Esophagus (tissue), 2 donors: ENCODE results near the gene GPSM3. TPM values are rescaled to one million over a fixed set of nuclear protein-coding genes. Genes with fewer than 3 reads are reported as not detected.

Source experiments
- H3K27ac ChIP-seq, 2 donors: one replicate each; pipeline ENCODE4 v1.5.1; 2013; ENCODE audit warnings: low read depth in 2 of 2, mild to moderate bottlenecking in 2 of 2, inconsistent platforms in 1 of 2, low read length in 1 of 2, moderate library complexity in 1 of 2
- H3K27me3 ChIP-seq, 2 donors: one replicate each; pipeline ENCODE4 v1.6.1; 2013; ENCODE audit warnings: low read length in 2 of 2, control low read depth in 1 of 2, mild to moderate bottlenecking in 1 of 2; ENCODE audit not compliant: insufficient read depth in 2 of 2, control insufficient read depth in 1 of 2
- H3K36me3 ChIP-seq, 2 donors: one replicate each; pipeline ENCODE4 v1.6.1; 2013; ENCODE audit warnings: low read length in 1 of 2; ENCODE audit not compliant: control insufficient read depth in 2 of 2, insufficient read depth in 2 of 2
- H3K4me1 ChIP-seq, 2 donors: one replicate each; pipeline ENCODE4 v1.6.1; 2013; ENCODE audit warnings: low read length in 1 of 2; ENCODE audit not compliant: control insufficient read depth in 2 of 2, insufficient read depth in 2 of 2
- H3K4me3 ChIP-seq, 2 donors: one replicate each; pipeline ENCODE4 v1.5.1; 2013; ENCODE audit warnings: low read length in 2 of 2, mild to moderate bottlenecking in 2 of 2, low read depth in 1 of 2, moderate library complexity in 1 of 2
- H3K9me3 ChIP-seq, 2 donors: one replicate each; pipeline ENCODE4 v1.6.1; 2013; ENCODE audit warnings: mild to moderate bottlenecking in 2 of 2, low read depth in 1 of 2, low read length in 1 of 2, moderate library complexity in 1 of 2; ENCODE audit not compliant: control insufficient read depth in 2 of 2, insufficient read depth in 1 of 2
- WGBS, 2 donors: extraction: QIAGEN DNeasy Blood & Tissue Kit; methylation state at CpG; one replicate each; pipeline ENCODE4 v1.1.7; 2013; 5-methylcytosine and 5-hydroxymethylcytosine counted together
- polyA plus RNA-seq, 2 donors: library from polyadenylated mRNA; stranded (reverse); fragments of 200-250 nt; gene quantifications; one replicate each; pipeline ENCODE4 v1.2.3, GENCODE V29; 2013
- donor health status: healthy with polysubstance abuse.
- donor health status: Bipolar disorder and iron deficiency.

Gene GPSM3
- polyA plus RNA-seq, 2 donors = 4.0 to 4.6 TPM

- no peaks in the 10 kb centered on the region for H3K9me3 ChIP-seq
- H3K4me3 ChIP-seq = no peak overlapping the region
- no peaks in the 10 kb centered on the region for H3K27me3 ChIP-seq
- H3K27ac ChIP-seq = no peak overlapping the region
- H3K4me1 ChIP-seq = peaks cover 0 to 3% of the 10 kb centered on the region in 2 donors
- peaks cover 0 to 49% of the 10 kb centered on the region in 2 donors for H3K36me3 ChIP-seq
- 74 to 77% methylated on average over 32 of the region's 32 CpGs for WGBS, 2 donors
Observed at GRCh38 chr6:32167154-32167760, 25.2 kb downstream of the GPSM3 start.

GRCh38 chr6:32166411-32167061 is 25.9 kb downstream of the GPSM3 start:
- H3K36me3 ChIP-seq = peaks cover 0 to 49% of the 10 kb centered on the region in 2 donors
- no peak overlapping the region for H3K27ac ChIP-seq
- 85% methylated on average over 30 of the region's 30 CpGs for WGBS, 2 donors

GRCh38 chr6:32164295-32164694 is 28.1 kb downstream of the GPSM3 start, which contains the start of gene EGFL8:
EGFL8 (plus strand) TSS chr6:32164595; CDS start chr6:32166166, 1,571 bp downstream.
- Histone ChIP-seq H3K4me3 (no peak within 1 kb of the TSS), H3K27me3 (no peaks in the 10 kb centered on the region), H3K27ac (no peak within 1 kb of the TSS), H3K4me1 (peaks cover 0 to 3% of the 10 kb centered on the region in 2 donors), H3K9me3 (no peaks in the 10 kb centered on the region), H3K36me3 (peaks cover 0 to 33% of the 10 kb centered on the region in 2 donors)

More at GRCh38 chr6:32166411-32167061, 25.9 kb downstream of the GPSM3 start:
- no peak overlapping the region for H3K4me3 ChIP-seq
- H3K4me1 ChIP-seq = peaks cover 0 to 3% of the 10 kb centered on the region in 2 donors
- H3K9me3 ChIP-seq = no peaks in the 10 kb centered on the region
- no peaks in the 10 kb centered on the region for H3K27me3 ChIP-seq

GRCh38 chr6:32163559-32164258 is 28.7 kb downstream of the GPSM3 start:
- Histone ChIP-seq H3K36me3 (peaks cover 0 to 30% of the 10 kb centered on the region in 2 donors), H3K27ac (no peak overlapping the region), H3K4me1 (peaks cover 0 to 3% of the 10 kb centered on the region in 2 donors), H3K9me3 (no peaks in the 10 kb centered on the region), H3K4me3 (no peak overlapping the region), H3K27me3 (no peaks in the 10 kb centered on the region)
- 86 to 88% methylated on average over 7 of the region's 7 CpGs for WGBS, 2 donors

GRCh38 chr6:32158052-32158451 is 34.4 kb downstream of the GPSM3 start:
- H3K4me1 ChIP-seq = peaks cover 0 to 11% of the 10 kb centered on the region in 2 donors
- no peak overlapping the region for H3K27ac ChIP-seq
- H3K36me3 ChIP-seq = peaks cover 4 to 24% of the 10 kb centered on the region in 2 donors
- H3K9me3 ChIP-seq = no peaks in the 10 kb centered on the region
- H3K27me3 ChIP-seq = no peaks in the 10 kb centered on the region
- H3K4me3 ChIP-seq = no peak overlapping the region

- Histone ChIP-seq H3K4me1 (peaks cover 3 to 11% of the 10 kb centered on the region in 2 donors), H3K36me3 (peaks cover 4 to 18% of the 10 kb centered on the region in 2 donors), H3K4me3 (no peak overlapping the region), H3K27me3 (no peaks in the 10 kb centered on the region), H3K27ac (no peak overlapping the region), H3K9me3 (no peaks in the 10 kb centered on the region)
- WGBS, 2 donors = 89 to 91% methylated on average over 9 of the region's 9 CpGs
Observed at GRCh38 chr6:32156891-32157290, 35.6 kb downstream of the GPSM3 start.

- Histone ChIP-seq H3K36me3 (peaks cover 4 to 18% of the 10 kb centered on the region in 2 donors), H3K4me3 (peak overlapping the region; percentile 75 to 92), H3K4me1 (peaks cover 3 to 11% of the 10 kb centered on the region in 2 donors), H3K27me3 (no peaks in the 10 kb centered on the region), H3K9me3 (no peaks in the 10 kb centered on the region), H3K27ac (peak overlapping the region; percentile 85 to 97)
- WGBS, 2 donors = 3 to 5% methylated on average over 33 to 34 of the region's 34 CpGs
Observed at GRCh38 chr6:32154514-32155161, 37.8 kb downstream of the GPSM3 start.

- 1% methylated on average over 52 of the region's 52 CpGs for WGBS, 2 donors
- H3K9me3 ChIP-seq = no peaks in the 10 kb centered on the region
- peak within 1 kb of the TSS; percentile 75 to 92 for H3K4me3 ChIP-seq
- H3K27ac ChIP-seq = peak within 1 kb of the TSS; percentile 85 to 97
- peaks cover 4 to 18% of the 10 kb centered on the region in 2 donors for H3K36me3 ChIP-seq
- peaks cover 3 to 11% of the 10 kb centered on the region in 2 donors for H3K4me1 ChIP-seq
- no peaks in the 10 kb centered on the region for H3K27me3 ChIP-seq
Observed at GRCh38 chr6:32153564-32154513, 38.6 kb downstream of the GPSM3 start, which contains the start of gene PPT2. PPT2 (plus strand) TSS chr6:32154141; CDS start chr6:32154595, 454 bp downstream.
